ENCODE measurements around the gene SPRED2.

- no peak for TF ChIP-seq SUZ12 (IDR thresholded peaks at IDR 0.05)
- TF ChIP-seq TARDBP (IDR thresholded peaks at IDR 0.05), result no peak
- TF ChIP-seq ARNT (IDR thresholded peaks at IDR 0.05), result no peak
- TF ChIP-seq FOXK2 (IDR thresholded peaks at IDR 0.05), result no peak
- TF ChIP-seq HDGF (IDR thresholded peaks at IDR 0.05; ENCODE audit: borderline replicate concordance), result no peak
- TF ChIP-seq L3MBTL2 (conservative IDR thresholded peaks at IDR 0.05), result no peak
- no peak for TF ChIP-seq FOXM1 (IDR thresholded peaks at IDR 0.05; ENCODE audit: borderline replicate concordance)
- TF ChIP-seq SP1 (IDR thresholded peaks at IDR 0.05), result no peak
These were observed 4.9 kb downstream of the SPRED2 start for GRCh38 chr2:65427532-65427931.
